A549 (cell line): ENCODE results near the gene IGFN1. TPM values are rescaled to one million over a fixed set of nuclear protein-coding genes. Genes with fewer than 3 reads are reported as not detected.

ENCODE experiments used
- ATAC-seq, 2 experiments: fragments of 200-7000 bp in 1 of 2; fragments of >200 bp in 1 of 2; cut with Nextera tagmentation in 1 of 2; cut with Tn5 transposase in 1 of 2; 3 replicates each; pipeline versions ENCODE4 v1.8.0 to v1.9.1; 2018 to 2020; ENCODE audit warnings: mild to moderate bottlenecking in 1 of 2, moderate library complexity in 1 of 2
- CTCF ChIA-PET: fragments of 300-600 bp; sonication (Branson Sonifier 250); formaldehyde crosslinking; extraction: SDS; loops from one replicate; lab custom pipeline; 2021; ENCODE audit warnings: antibody characterized with exemption, inconsistent platforms; lab: Yijun Ruan, JAX
- POLR2A ChIA-PET: fragments of 350-600 bp; formaldehyde crosslinking; extraction: SDS; loops from one replicate; lab custom pipeline; 2021; ENCODE audit warnings: antibody characterized with exemption, inconsistent platforms; lab: Yijun Ruan, JAX
- DNase-seq, 2 experiments: peaks; one replicate each; pipeline versions ENCODE4 v3.0.0 to v3.0.0-alpha.2; 2011 to 2016; ENCODE audit warnings: low read depth in 1 of 2, low spot score in 1 of 2
- FAIRE-seq: peaks from 2 replicates; lab custom pipeline; 2011; peaks lifted over from hg19 to GRCh38; lab: Jason Lieb, UNC
- H3K27ac ChIP-seq, 2 experiments: fragments of >200 bp; sonication (Bioruptor Twin); formaldehyde crosslinking; 3 replicates each; pipeline ENCODE4 v1.5.1; 2016 to 2017
- H3K4me1 ChIP-seq: fragments of >200 bp; sonication (Bioruptor Twin); formaldehyde crosslinking; 3 replicates; pipeline ENCODE4 v1.6.1; 2016
- H3K4me2 ChIP-seq: fragments of >200 bp; sonication (Bioruptor Twin); formaldehyde crosslinking; 3 replicates; pipeline ENCODE4 v1.6.1; 2016
- H3K4me3 ChIP-seq: fragments of >200 bp; sonication (Bioruptor Twin); formaldehyde crosslinking; 3 replicates; pipeline ENCODE4 v1.5.1; 2016
- H3K9me3 ChIP-seq: fragments of >200 bp; sonication (Bioruptor Twin); formaldehyde crosslinking; 3 replicates; pipeline ENCODE4 v1.6.1; 2016
- ATOH8 ChIP-seq: fragments of 250-450 bp; sonication (Bioruptor Pico); IDR thresholded peaks from 2 replicates; pipeline ENCODE4 v1.5.0; 2020; ENCODE audit warnings: low read depth, mild to moderate bottlenecking, moderate library complexity
- BHLHE40 ChIP-seq: IDR thresholded peaks from 2 replicates; pipeline ENCODE4 v1.6.1; 2012; ENCODE audit warnings: low read depth, low read length, inconsistent platforms
- CBX8 ChIP-seq: fragments of 200-600 bp; sonication (generic); IDR thresholded peaks from 2 replicates; pipeline ENCODE4 v1.6.1; 2016
- CHD2 ChIP-seq: fragments of 150-350 bp; IDR thresholded peaks from 2 replicates; pipeline ENCODE4 v1.6.1; 2014; ENCODE audit warnings: low read length; ENCODE audit not compliant: partially characterized antibody
- EHMT2 ChIP-seq: fragments of 200-600 bp; sonication (generic); IDR thresholded peaks from 2 replicates; pipeline ENCODE4 v1.6.1; 2016; ENCODE audit warnings: antibody characterized with exemption, low read depth, mild to moderate bottlenecking, moderate library complexity
- EP300 ChIP-seq, 2 experiments: fragments of >200 bp; sonication (Bioruptor Twin); formaldehyde crosslinking; IDR thresholded peaks; 2 replicates in 1 of 2; 3 replicates in 1 of 2; pipeline ENCODE4 v1.6.1; 2016 to 2017
- FOXS1 ChIP-seq: fragments of 250-450 bp; sonication (Bioruptor Pico); IDR thresholded peaks from 2 replicates; pipeline ENCODE4 v1.5.0; 2020; ENCODE audit warnings: mild to moderate bottlenecking, moderate library complexity
- HES2 ChIP-seq: fragments of >200 bp; sonication (Bioruptor Twin); formaldehyde crosslinking; IDR thresholded peaks from 2 replicates; pipeline ENCODE4 v1.6.1; 2016
- HEYL ChIP-seq: fragments of 250-450 bp; sonication (Bioruptor Pico); IDR thresholded peaks from 2 replicates; pipeline ENCODE4 v1.8.0; 2021; ENCODE audit warnings: mild to moderate bottlenecking, moderate library complexity
- JUN ChIP-seq, 2 experiments: fragments of >200 bp; sonication (Bioruptor Twin); formaldehyde crosslinking; IDR thresholded peaks; 2 replicates in 1 of 2; 3 replicates in 1 of 2; pipeline ENCODE4 v1.6.1; 2016 to 2017
- JUNB ChIP-seq: fragments of >200 bp; sonication (Bioruptor Twin); formaldehyde crosslinking; IDR thresholded peaks from 2 replicates; pipeline ENCODE4 v1.6.1; 2016
- KDM1A ChIP-seq: fragments of 200-600 bp; sonication (generic); IDR thresholded peaks from 2 replicates; pipeline ENCODE4 v1.6.1; 2016; ENCODE audit warnings: low read depth, mild to moderate bottlenecking
- KDM5A ChIP-seq: fragments of 200-600 bp; sonication (generic); IDR thresholded peaks from 2 replicates; pipeline ENCODE4 v1.6.1; 2016; ENCODE audit warnings: antibody characterized with exemption, mild to moderate bottlenecking
- MAFK ChIP-seq: fragments of 450-650 bp; IDR thresholded peaks from 2 replicates; pipeline ENCODE4 v1.6.1; 2014; ENCODE audit not compliant: partially characterized antibody
- MAZ ChIP-seq: fragments of 150-350 bp; IDR thresholded peaks from 2 replicates; pipeline ENCODE4 v1.6.1; 2014; ENCODE audit warnings: antibody characterized with exemption, low read depth, low read length, borderline replicate concordance
- RAD21 ChIP-seq, 2 experiments: fragments of >200 bp in 1 of 2; sonication (Bioruptor Twin) in 1 of 2; formaldehyde crosslinking in 1 of 2; IDR thresholded peaks in 1 of 2; conservative IDR thresholded peaks in 1 of 2; 2 replicates in 1 of 2; 3 replicates in 1 of 2; pipeline ENCODE4 v1.6.1; 2012 to 2018; ENCODE audit warnings: inconsistent platforms in 1 of 2
- SMC3 ChIP-seq: fragments of >200 bp; sonication (Bioruptor Twin); formaldehyde crosslinking; IDR thresholded peaks from 3 replicates; pipeline ENCODE4 v1.6.1; 2018; ENCODE audit warnings: inconsistent platforms
- ZFP36 ChIP-seq: fragments of 450-650 bp; IDR thresholded peaks from 2 replicates; pipeline ENCODE4 v1.6.1; 2014; ENCODE audit warnings: borderline replicate concordance; ENCODE audit not compliant: partially characterized antibody
- ZNF302 ChIP-seq: fragments of 250-450 bp; sonication (Bioruptor Pico); IDR thresholded peaks from 2 replicates; pipeline ENCODE4 v1.9.0; 2021; ENCODE audit warnings: inconsistent platforms, mild to moderate bottlenecking, moderate library complexity
- WGBS: methylation state at CpG from one replicate; pipeline ENCODE4 v1.1.6; 2017; ENCODE audit errors: missing lambda C conversion rate; 5-methylcytosine and 5-hydroxymethylcytosine counted together
- polyA plus RNA-seq, 4 experiments: library from polyadenylated mRNA; depleted of rRNA in 3 of 4; stranded (reverse); fragments of >200 nt; fragmentation: RNase III in 1 of 4; extraction: RNeasy Plus Mini Kit Qiagen cat#74134 plus additional on column Dnase treatment in 1 of 4; gene quantifications; 2 replicates in 3 of 4; 3 replicates in 1 of 4; pipeline ENCODE4 v1.2.3, GENCODE V29; 2011 to 2017
- TF ChIP-seq, protein P1 (sequence below): fragments of >200 bp; sonication (Bioruptor Twin); formaldehyde crosslinking; IDR thresholded peaks from 3 replicates; pipeline ENCODE4 v1.5.1; 2016
- TF ChIP-seq, protein P2 (sequence below): fragments of 450-650 bp; IDR thresholded peaks from 2 replicates; pipeline ENCODE4 v1.6.1; 2014; ENCODE audit warnings: antibody characterized with exemption

IGFN1 gene
- polyA plus RNA-seq, 2 of the 4 experiments (the other 2 are of a cell fraction) = 0.03 to 4.7 TPM

GRCh38 chr1:201184307-201185122, 6.1 kb upstream of the IGFN1 start:
- peak; percentile 29 to 54 for DNase-seq
- peak; percentile 87 to 95 for ATAC-seq
- H3K9me3 ChIP-seq = no peaks in the 10 kb centered on the region
- peak overlapping the region in 1 of 2 experiments; percentile 33; a peak in 2 of 6 replicates for H3K27ac ChIP-seq
- no peak for FAIRE-seq
- H3K4me2 ChIP-seq = peak overlapping the region; percentile 7; the same call in 1 of the 3 replicates
- H3K4me3 ChIP-seq = no peak overlapping the region
- TF ChIP-seq MAZ = no peak
- TF ChIP-seq EHMT2 = no peak
- TF ChIP-seq KDM1A = no peak
- peak; percentile 22 to 39; a peak in 2 of 5 replicates for TF ChIP-seq RAD21 (conservative IDR thresholded peaks at IDR 0.05 in 1 of 2, IDR thresholded peaks at IDR 0.05 in 1 of 2)
- TF ChIP-seq ZFP36 = no peak
- 0 out of 3 replicates have a peak, but pooled peaks have one; percentile 25 for TF ChIP-seq SMC3
- TF ChIP-seq HES2 = no peak
- TF ChIP-seq, protein P1, sequence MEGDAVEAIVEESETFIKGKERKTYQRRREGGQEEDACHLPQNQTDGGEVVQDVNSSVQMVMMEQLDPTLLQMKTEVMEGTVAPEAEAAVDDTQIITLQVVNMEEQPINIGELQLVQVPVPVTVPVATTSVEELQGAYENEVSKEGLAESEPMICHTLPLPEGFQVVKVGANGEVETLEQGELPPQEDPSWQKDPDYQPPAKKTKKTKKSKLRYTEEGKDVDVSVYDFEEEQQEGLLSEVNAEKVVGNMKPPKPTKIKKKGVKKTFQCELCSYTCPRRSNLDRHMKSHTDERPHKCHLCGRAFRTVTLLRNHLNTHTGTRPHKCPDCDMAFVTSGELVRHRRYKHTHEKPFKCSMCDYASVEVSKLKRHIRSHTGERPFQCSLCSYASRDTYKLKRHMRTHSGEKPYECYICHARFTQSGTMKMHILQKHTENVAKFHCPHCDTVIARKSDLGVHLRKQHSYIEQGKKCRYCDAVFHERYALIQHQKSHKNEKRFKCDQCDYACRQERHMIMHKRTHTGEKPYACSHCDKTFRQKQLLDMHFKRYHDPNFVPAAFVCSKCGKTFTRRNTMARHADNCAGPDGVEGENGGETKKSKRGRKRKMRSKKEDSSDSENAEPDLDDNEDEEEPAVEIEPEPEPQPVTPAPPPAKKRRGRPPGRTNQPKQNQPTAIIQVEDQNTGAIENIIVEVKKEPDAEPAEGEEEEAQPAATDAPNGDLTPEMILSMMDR = peak; percentile 24; the same call in 2 of the 3 replicates
- TF ChIP-seq, protein P2, sequence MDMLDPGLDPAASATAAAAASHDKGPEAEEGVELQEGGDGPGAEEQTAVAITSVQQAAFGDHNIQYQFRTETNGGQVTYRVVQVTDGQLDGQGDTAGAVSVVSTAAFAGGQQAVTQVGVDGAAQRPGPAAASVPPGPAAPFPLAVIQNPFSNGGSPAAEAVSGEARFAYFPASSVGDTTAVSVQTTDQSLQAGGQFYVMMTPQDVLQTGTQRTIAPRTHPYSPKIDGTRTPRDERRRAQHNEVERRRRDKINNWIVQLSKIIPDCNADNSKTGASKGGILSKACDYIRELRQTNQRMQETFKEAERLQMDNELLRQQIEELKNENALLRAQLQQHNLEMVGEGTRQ = no peak
- TF ChIP-seq FOXS1 (CRISPR knock-in tag) = no peak
- POLR2A ChIA-PET = no interaction called here
- WGBS = 49% methylated on average over 9 of the region's 9 CpGs
- CTCF ChIA-PET = interaction anchor here (0.6 to 3.1 kb wide), 10 partner anchors 8 to 65 kb away, joined by 3 to 16 read pairs (median 4); no protein-coding TSS in a partner anchor
- H3K4me1 ChIP-seq = 0 out of 3 replicates have a peak, but pooled peaks cover 5% of the 10 kb centered on the region

DNA sequence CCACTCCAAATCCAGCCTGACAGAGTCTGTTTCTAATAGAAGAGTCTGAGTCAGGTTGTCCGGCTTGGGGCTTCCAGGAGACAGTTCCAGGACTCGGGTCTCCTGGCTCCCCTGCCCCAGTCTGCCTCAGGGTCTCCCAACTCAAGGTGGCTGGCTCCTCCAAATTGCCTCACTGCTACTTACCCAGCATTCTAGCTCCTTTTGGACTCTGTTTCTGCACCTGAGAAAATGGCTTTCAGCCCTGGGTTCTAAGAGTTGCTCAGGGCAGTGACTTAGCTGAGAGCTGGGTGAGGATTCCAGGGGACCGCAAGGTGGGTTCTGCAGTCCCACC, 5.5 kb upstream of the IGFN1 start:
- POLR2A ChIA-PET = no interaction called here

DNA sequence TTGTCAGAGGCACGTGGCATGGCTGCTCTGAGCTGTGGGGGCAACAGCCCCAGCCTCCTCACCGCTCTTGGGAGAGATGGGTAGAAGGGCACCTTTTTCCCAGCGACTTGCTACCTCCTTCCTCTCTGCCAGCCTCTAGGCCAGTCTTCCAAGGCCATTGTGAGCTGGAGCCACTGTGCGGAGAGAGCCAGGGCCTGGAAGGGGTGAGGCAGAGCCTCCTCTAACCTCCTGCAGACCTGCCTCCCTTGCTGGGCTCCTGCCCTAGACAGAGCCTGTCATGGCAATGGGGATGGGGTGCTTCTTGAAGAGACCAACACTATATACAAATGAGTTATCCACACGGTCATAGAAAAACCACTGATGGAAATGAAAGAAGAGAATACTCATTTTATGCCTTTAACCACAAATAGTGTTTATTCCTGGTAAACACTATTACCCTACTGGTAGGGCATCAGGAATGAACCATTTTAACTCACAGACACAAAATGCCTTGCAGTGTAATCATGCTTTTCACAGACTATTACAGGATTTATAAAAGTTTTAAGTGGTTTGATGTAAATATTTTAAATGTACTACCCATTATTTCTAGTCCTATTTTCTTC, 5.0 kb upstream of the IGFN1 start:
- FAIRE-seq = no peak
- 52% methylated on average over 5 of the region's 5 CpGs for WGBS
- ChIA-PET CTCF (interaction anchor here (1.0 to 3.1 kb wide), 5 partner anchors 11 to 35 kb away, joined by 3 to 16 read pairs (median 4); no protein-coding TSS in a partner anchor), POLR2A (no interaction called here)
- no peak for DNase-seq
- H3K4me3 ChIP-seq = no peak overlapping the region
- H3K4me1 ChIP-seq = 0 out of 3 replicates have a peak, but pooled peaks cover 5% of the 10 kb centered on the region
- H3K27ac ChIP-seq = peak overlapping the region in 1 of 2 experiments; percentile 33; a peak in 2 of 6 replicates
- H3K9me3 ChIP-seq = no peaks in the 10 kb centered on the region
- no peak overlapping the region for H3K4me2 ChIP-seq
- ATAC-seq = no peak; a peak in 1 of 6 replicates
- TF ChIP-seq SMC3 = no peak
- TF ChIP-seq KDM5A = no peak
- TF ChIP-seq JUNB = no peak
- TF ChIP-seq, protein P2 = no peak
- no peak for TF ChIP-seq JUN (IDR thresholded peaks at IDR 0.05)
- TF ChIP-seq RAD21 (conservative IDR thresholded peaks at IDR 0.05 in 1 of 2, IDR thresholded peaks at IDR 0.05 in 1 of 2) = no peak
- TF ChIP-seq MAFK = no peak
- no peak for TF ChIP-seq EP300 (IDR thresholded peaks at IDR 0.05)
- no peak for TF ChIP-seq ATOH8 (CRISPR knock-in tag)
- TF ChIP-seq ZNF302 (CRISPR knock-in tag) = no peak
- no peak for TF ChIP-seq HEYL (CRISPR knock-in tag)
- no peak for TF ChIP-seq CHD2
- TF ChIP-seq CBX8 = no peak
- TF ChIP-seq BHLHE40 = no peak

More for the DNA sequence above, 5.5 kb upstream of the IGFN1 start:
- peak in 1 of 2 experiments; percentile 8; a peak in 1 of 6 replicates for ATAC-seq
- no peak for FAIRE-seq
- CTCF ChIA-PET = interaction anchor here (1.1 to 3.1 kb wide), 6 partner anchors 10 to 42 kb away, joined by 3 to 16 read pairs (median 4); no protein-coding TSS in a partner anchor
- Histone ChIP-seq H3K9me3 (no peaks in the 10 kb centered on the region), H3K4me1 (0 out of 3 replicates have a peak, but pooled peaks cover 5% of the 10 kb centered on the region), H3K4me2 (no peak overlapping the region), H3K4me3 (no peak overlapping the region), H3K27ac (peak overlapping the region in 1 of 2 experiments; percentile 33; a peak in 2 of 6 replicates)
- no peak for TF ChIP-seq CBX8
- TF ChIP-seq RAD21 (conservative IDR thresholded peaks at IDR 0.05 in 1 of 2, IDR thresholded peaks at IDR 0.05 in 1 of 2) = peak in 1 of 2 experiments; percentile 3; a peak in 1 of 5 replicates
- 38% methylated on average over 3 of the region's 3 CpGs for WGBS
- no peak for DNase-seq
